Stimulated activated effector memory CD8-positive, alpha-beta T cell treated with anti-CD3 and anti-CD28 coated beads, Interleukin-12 subunit alpha, Interleukin-12 subunit beta, amount 100 ng/mL, for 72 hours (primary cell): ENCODE results near the gene GATAD2A.
"Not testable (repeated sequence)": the region's sequence is repeated elsewhere in the genome, so short reads cannot be mapped to it uniquely, and the experiment has no call there.

Source experiments
- ATAC-seq: fragments of 150-1000 bp; cut with Tn5 transposase; 2 replicates; pipeline ENCODE4 v1.10.0; 2021
- DNase-seq, 2 donors: peaks; one replicate each; pipeline ENCODE4 v3.0.0; 2021 to 2022; ENCODE audit warnings: low spot score in 2 of 2
- H3K27ac Mint-ChIP-seq: one replicate; pipeline ENCODE4 v1.8.0; 2022; ENCODE audit warnings: mild to moderate bottlenecking, mixed read lengths
- H3K36me3 Mint-ChIP-seq: one replicate; pipeline ENCODE4 v1.8.0; 2022; ENCODE audit warnings: mild to moderate bottlenecking, mixed read lengths
- H3K4me1 Mint-ChIP-seq: one replicate; pipeline ENCODE4 v1.8.0; 2022; ENCODE audit warnings: mixed read lengths
- H3K4me3 Mint-ChIP-seq: one replicate; pipeline ENCODE4 v1.8.0; 2022; ENCODE audit warnings: mild to moderate bottlenecking, mixed read lengths
- H3K9me3 Mint-ChIP-seq: one replicate; pipeline ENCODE4 v1.8.0; 2022; ENCODE audit warnings: mixed read lengths

GATAD2A gene

GRCh38 chr19:19382118-19382517 lies 23.4 kb upstream of the GATAD2A start:
- peaks cover 3% of the 10 kb centered on the region for H3K36me3 Mint-ChIP-seq
- no peak overlapping the region for H3K4me3 Mint-ChIP-seq
- no peak for DNase-seq
- H3K4me1 Mint-ChIP-seq: peaks cover 6% of the 10 kb centered on the region
- no peaks in the 10 kb centered on the region for H3K9me3 Mint-ChIP-seq
- no peak for ATAC-seq
- H3K27ac Mint-ChIP-seq: peak overlapping the region; percentile 34

DNA sequence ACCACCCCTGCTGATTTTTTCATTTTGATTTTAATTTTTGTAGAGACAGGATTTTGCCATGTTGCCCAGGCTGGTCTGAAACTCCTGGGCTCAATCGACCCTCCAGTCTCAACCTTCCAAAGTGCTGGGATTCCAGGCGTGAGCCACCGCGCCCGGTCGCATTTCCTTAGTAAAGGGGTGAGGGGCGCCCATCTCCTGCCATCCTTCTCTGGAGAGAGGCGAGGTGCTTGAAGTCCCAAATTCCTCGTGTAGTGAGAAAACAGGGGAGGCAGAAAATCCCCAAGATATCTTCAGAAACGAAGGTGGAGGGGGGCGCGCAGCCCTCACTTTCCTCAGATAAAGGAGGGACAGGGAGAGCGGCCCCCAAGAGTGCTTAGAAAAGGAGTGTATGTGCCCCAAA lies 21.0 kb upstream of the GATAD2A start:
- no peaks in the 10 kb centered on the region for H3K9me3 Mint-ChIP-seq

DNA sequence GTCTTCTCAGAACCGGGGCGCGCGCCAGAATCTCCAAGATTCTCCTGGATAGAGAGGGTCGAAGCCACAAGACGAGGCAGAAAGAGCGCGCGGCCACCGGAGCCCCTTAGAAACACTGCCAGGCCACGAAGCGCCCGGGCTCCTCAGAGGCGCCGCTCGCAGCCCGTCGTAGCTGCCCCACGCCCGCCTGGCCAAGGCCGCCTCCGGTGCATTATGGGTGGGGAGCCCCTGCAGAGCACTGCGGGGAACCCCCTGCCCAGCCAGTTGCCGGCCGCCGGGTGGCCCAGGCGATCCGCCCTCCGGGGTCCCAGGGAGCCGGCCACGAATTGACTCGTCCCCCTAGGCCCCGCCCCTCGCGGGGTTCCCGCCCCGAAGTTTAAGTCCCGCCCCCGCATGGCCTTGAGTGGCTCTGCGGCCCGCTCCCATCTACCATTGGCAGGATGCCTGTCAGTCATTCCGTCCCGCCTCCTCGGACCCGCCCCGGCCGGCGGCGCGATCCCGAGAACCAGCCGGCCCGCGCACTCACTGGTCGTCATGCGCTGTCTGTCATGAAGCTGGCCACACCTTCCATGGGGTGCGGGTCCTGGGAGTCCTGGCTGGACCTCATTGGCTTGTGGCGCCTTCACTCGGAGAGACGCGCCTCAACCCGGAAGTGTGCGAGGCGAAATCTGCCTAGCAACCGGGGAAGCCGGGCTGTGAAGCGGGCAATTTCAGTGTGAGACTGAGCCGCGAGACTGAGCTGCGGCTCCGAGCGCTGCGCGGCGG lies 20.2 kb upstream of the GATAD2A start:
- Mint-ChIP-seq H3K9me3 (no peaks in the 10 kb centered on the region), H3K36me3 (peaks cover 30% of the 10 kb centered on the region), H3K27ac (peak overlapping the region; percentile 99), H3K4me1 (peaks cover 37% of the 10 kb centered on the region), H3K4me3 (peak overlapping the region; percentile 99)
- peak; percentile 93 for ATAC-seq
- DNase-seq: peak; percentile 96 to 99

More for the DNA sequence above, 21.0 kb upstream of the GATAD2A start:
- DNase-seq (no peak), ATAC-seq (no peak)
- Mint-ChIP-seq H3K27ac (peak overlapping the region; percentile 99), H3K36me3 (peaks cover 22% of the 10 kb centered on the region), H3K4me1 (peaks cover 30% of the 10 kb centered on the region), H3K4me3 (peak overlapping the region; percentile 99)

GRCh38 chr19:19385896-19386869 lies 19.3 kb upstream of the GATAD2A start:
- peaks cover 35% of the 10 kb centered on the region for H3K36me3 Mint-ChIP-seq
- H3K27ac Mint-ChIP-seq: peak overlapping the region; percentile 99
- H3K4me1 Mint-ChIP-seq: peaks cover 46% of the 10 kb centered on the region
- peak; percentile 58 to 87 for DNase-seq
- peak; percentile 51 for ATAC-seq
- H3K9me3 Mint-ChIP-seq: no peaks in the 10 kb centered on the region
- peak overlapping the region; percentile 99 for H3K4me3 Mint-ChIP-seq

DNA sequence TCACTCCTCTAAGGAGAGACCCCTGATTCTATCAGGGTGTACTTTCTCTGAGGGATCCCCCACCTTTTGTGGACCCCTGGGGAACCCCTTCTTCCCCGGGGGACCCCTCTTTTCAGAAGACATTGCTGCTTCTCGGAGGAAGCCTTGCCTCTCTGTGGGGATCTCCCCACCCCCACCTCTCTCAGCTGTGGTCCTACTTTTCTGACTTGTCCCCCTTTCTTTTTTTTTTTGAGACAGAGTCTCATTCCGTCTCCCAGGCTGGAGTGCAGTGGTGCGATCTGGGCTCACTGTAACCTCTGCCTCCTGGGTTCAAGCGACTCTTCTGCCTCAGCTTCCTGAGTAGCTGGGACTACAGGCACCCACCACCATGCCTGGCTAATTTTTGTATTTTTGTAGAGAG lies 18.4 kb upstream of the GATAD2A start:
- peak overlapping the region; percentile 99 for H3K4me3 Mint-ChIP-seq
- H3K36me3 Mint-ChIP-seq: peaks cover 35% of the 10 kb centered on the region
- ATAC-seq (no peak), DNase-seq (no peak)
- H3K4me1 Mint-ChIP-seq: peaks cover 51% of the 10 kb centered on the region
- no peaks in the 10 kb centered on the region for H3K9me3 Mint-ChIP-seq
- H3K27ac Mint-ChIP-seq: peak overlapping the region; percentile 99

- no peak for DNase-seq
- H3K27ac Mint-ChIP-seq: peak overlapping the region; percentile 99
- peak overlapping the region; percentile 99 for H3K4me3 Mint-ChIP-seq
- no peaks in the 10 kb centered on the region for H3K9me3 Mint-ChIP-seq
- peaks cover 51% of the 10 kb centered on the region for H3K4me1 Mint-ChIP-seq
- peaks cover 35% of the 10 kb centered on the region for H3K36me3 Mint-ChIP-seq
- no peak for ATAC-seq
These were observed 16.6 kb upstream of the GATAD2A start for GRCh38 chr19:19388568-19389555.

DNA sequence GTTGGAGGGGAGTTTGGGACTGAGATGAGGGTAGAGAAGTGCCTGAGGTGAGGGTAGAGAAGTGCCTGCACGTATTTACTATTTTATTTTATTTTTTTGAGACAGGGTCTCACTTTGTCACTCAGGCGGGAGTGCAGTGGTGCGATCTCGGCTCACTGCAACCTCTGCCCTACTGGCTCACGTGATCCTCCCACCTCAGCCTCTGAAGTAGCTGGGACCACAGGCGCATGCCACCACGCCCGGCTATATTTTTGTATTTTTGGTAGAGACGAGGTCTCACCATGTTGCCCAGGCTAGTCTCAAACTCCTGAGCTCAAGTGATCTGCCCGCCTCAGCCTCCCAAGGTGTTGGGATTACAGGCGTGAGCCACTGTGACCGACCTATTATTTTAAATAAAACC lies 15.8 kb upstream of the GATAD2A start:
- Mint-ChIP-seq H3K4me1 (peaks cover 56% of the 10 kb centered on the region), H3K4me3 (peak overlapping the region; percentile 99), H3K36me3 (peaks cover 39% of the 10 kb centered on the region), H3K27ac (peak overlapping the region; percentile 99)
- DNase-seq, H3K9me3 Mint-ChIP-seq, ATAC-seq: not testable (repeated sequence)

GRCh38 chr19:19394333-19394732 lies 11.1 kb upstream of the GATAD2A start:
- not testable (repeated sequence) for H3K9me3 Mint-ChIP-seq, ATAC-seq, DNase-seq, H3K4me3 Mint-ChIP-seq
- Mint-ChIP-seq H3K36me3 (peaks cover 22% of the 10 kb centered on the region), H3K4me1 (peaks cover 32% of the 10 kb centered on the region), H3K27ac (peak overlapping the region; percentile 75)

DNA sequence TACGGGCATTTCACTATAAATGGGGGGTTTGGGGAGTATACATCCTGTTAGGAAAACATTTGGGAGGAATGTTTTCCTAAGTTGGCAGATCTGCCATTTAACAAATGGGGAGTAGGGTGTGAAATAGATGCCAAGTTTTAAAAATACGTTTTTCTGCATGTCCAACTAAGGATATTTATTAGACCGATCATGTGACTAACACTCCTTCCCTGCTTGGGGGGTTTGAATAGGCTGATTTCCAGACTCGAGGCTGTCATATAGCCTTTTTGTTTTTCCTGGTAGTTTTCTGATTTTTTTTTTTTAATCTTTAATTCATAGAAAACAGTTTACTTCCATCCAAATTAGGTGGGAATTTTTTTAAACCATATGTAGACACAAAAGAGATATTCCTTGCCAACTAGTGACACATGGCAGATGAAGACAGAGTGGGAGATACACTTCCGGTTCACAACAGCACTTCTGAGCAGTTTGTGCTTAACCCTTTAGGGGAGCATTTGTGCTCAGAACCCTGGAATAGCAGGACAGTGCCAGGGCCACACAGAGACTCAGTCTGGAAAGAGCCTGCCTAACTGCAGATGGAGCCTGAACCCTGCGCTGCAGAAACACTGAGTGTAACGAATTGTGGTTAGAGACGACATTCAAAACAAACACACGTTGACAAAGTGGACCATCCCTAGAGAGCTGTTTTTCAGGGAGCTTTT lies 5.6 kb upstream of the GATAD2A start:
- Mint-ChIP-seq H3K27ac (peak overlapping the region; percentile 29), H3K36me3 (peaks cover 2% of the 10 kb centered on the region), H3K4me1 (peaks cover 29% of the 10 kb centered on the region), H3K9me3 (no peaks in the 10 kb centered on the region), H3K4me3 (no peak overlapping the region)
- ATAC-seq: no peak
- no peak for DNase-seq

GRCh38 chr19:19402656-19403372 lies 2.7 kb upstream of the GATAD2A start:
- Mint-ChIP-seq H3K27ac (peak overlapping the region; percentile 66), H3K4me3 (no peak overlapping the region), H3K9me3 (no peaks in the 10 kb centered on the region), H3K4me1 (peaks cover 45% of the 10 kb centered on the region), H3K36me3 (peaks cover 15% of the 10 kb centered on the region)
- no peak for ATAC-seq
- DNase-seq: no peak

DNA sequence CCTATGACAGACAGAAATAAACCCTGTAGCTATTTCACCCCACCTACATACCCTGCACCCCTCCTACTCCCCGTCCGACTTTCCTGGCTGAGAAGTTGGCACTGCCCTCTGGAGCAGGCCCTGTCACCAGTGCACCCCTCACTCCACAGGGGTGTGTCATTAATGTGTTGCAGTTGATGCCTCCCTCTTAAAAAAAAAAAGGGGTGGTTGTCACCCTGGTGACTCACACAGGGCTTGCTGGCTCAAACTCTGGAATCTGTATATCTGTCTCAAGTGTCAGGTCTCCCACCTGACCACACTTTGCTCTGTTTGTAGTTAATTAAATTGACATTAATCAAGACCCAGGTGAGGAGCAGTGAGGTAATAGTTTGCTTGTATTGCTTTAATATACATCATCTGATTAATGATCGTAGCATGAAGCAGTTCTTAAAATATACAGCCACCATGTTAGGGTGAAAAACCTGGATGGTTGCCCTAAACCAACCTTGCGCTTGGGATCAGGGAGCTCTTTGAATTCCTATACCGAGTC lies 2.0 kb upstream of the GATAD2A start:
- ATAC-seq (peak; percentile 14), DNase-seq (no peak)
- Mint-ChIP-seq H3K27ac (peak overlapping the region; percentile 66), H3K4me1 (peaks cover 52% of the 10 kb centered on the region), H3K4me3 (peak overlapping the region; percentile 90), H3K9me3 (no peaks in the 10 kb centered on the region), H3K36me3 (peaks cover 15% of the 10 kb centered on the region)

DNA sequence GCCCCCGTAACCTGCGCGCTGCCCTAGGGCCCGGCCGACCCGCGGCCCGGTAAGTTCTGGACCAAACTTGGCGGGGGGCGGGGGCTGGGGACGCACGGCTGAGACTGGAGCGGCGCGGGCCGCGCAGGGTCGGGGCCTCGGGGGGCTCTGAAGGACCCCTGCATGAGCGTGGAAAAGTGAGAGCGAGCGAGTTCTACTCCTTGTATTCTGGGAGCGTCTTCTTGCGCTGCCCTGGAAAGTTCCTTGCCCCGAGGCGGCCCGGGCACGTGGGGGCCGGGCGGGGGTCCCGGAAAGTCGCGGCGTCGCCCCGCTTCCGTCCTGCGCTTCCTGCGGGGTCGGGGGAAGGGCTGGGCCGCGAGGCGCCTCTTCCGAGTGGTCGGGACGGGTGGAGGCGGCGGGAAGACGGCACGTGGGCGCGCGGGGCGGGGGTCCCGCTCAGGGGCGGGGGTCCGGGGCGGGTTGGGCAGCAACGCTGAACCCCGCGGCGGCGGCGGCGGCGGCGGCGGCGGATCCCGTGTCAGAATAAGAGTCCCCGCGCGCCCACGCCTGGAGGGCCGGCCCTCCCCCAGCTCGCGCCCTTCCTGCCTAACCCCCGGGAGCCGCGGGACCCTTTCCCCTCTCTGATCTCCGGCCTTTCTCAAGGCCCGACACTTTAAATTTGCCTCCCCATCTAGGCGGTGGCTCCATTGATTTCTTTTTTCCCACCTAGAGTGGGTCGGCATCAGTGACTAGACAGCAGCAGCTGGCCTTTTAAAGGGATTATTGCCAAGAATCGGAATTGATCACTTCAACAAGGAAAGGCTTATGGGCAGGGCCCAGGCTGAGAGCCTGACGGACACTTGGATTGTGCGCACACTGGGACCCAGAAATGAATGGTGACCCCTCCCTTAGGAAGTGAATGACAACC lies 749 bp downstream of the GATAD2A start:
- Mint-ChIP-seq H3K4me3 (peak overlapping the region; percentile 90), H3K4me1 (peaks cover 69% of the 10 kb centered on the region), H3K36me3 (peaks cover 16% of the 10 kb centered on the region), H3K9me3 (no peaks in the 10 kb centered on the region), H3K27ac (peak overlapping the region; percentile 91)
- DNase-seq (peak; percentile 41 to 81), ATAC-seq (peak; percentile 5)
